OCI-LY3 (cell line): ENCODE results near the gene RBMY1E.
"Not testable (repeated sequence)": the region's sequence is repeated elsewhere in the genome, so short reads cannot be mapped to it uniquely, and the experiment has no call there.

Experiments used
- CTCF ChIP-seq: fragments of 200-600, 300-600 bp; sonication (generic); IDR thresholded peaks from 2 replicates; pipeline ENCODE4 v1.5.1; 2014; ENCODE audit warnings: antibody characterized with exemption, low read length, low read depth
- EZH2phosphoT487 ChIP-seq: fragments of 200-600 bp; shearing (Covaris generic); IDR thresholded peaks from 2 replicates; pipeline ENCODE4 v1.6.1; 2018; ENCODE audit warnings: antibody characterized with exemption, mixed run types, low read depth

GRCh38 chrY:21917932-21918331 is at the start of gene RBMY1E:
- not testable (repeated sequence) for TF ChIP-seq CTCF, EZH2phosphoT487
